Loucy (cell line): ENCODE measurements around the gene WNK2.

ENCODE experiments used
- EZH2phosphoT487 ChIP-seq: fragments of 200-600 bp; IDR thresholded peaks from 2 replicates; pipeline ENCODE4 v1.6.1; 2018; ENCODE audit warnings: antibody characterized with exemption, mild to moderate bottlenecking, moderate library complexity, borderline replicate concordance
- TF ChIP-seq, protein P1 (sequence below): fragments of 200-600 bp; sonication (generic); conservative IDR thresholded peaks from 2 replicates; pipeline ENCODE4 v1.5.1; 2014; ENCODE audit warnings: mild to moderate bottlenecking, antibody characterized with exemption, low read length

DNA sequence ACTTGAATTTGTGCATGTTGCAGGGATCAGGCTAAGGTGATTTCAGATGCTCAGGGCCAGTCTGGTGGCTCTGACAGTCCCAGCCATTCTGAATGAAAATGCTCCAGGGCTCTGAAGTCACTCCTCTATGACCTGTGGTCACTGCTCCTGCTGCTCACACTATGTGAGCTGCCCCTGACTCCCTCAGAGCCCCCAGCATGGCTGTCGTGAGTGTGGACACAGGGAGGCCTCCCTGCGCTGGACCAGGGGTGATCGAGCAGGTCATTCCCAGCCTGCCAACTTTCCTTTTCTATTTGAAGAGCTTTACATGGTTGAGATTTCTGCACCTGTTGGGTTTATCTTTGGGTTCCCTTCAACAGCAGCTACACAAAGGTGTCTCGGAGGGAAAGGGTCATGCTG lies 74.5 kb downstream of the WNK2 start:
- TF ChIP-seq, protein P1, sequence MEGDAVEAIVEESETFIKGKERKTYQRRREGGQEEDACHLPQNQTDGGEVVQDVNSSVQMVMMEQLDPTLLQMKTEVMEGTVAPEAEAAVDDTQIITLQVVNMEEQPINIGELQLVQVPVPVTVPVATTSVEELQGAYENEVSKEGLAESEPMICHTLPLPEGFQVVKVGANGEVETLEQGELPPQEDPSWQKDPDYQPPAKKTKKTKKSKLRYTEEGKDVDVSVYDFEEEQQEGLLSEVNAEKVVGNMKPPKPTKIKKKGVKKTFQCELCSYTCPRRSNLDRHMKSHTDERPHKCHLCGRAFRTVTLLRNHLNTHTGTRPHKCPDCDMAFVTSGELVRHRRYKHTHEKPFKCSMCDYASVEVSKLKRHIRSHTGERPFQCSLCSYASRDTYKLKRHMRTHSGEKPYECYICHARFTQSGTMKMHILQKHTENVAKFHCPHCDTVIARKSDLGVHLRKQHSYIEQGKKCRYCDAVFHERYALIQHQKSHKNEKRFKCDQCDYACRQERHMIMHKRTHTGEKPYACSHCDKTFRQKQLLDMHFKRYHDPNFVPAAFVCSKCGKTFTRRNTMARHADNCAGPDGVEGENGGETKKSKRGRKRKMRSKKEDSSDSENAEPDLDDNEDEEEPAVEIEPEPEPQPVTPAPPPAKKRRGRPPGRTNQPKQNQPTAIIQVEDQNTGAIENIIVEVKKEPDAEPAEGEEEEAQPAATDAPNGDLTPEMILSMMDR: no peak
- TF ChIP-seq EZH2phosphoT487: no peak
